ENCODE measurements around the gene HDHD3.

- TF ChIP-seq CTCF (IDR thresholded peaks at IDR 0.05) (no peak), POLR2A (IDR thresholded peaks at IDR 0.05) (no peak)
Measured at GRCh38 chr9:113391917-113392316, 15.1 kb upstream of the HDHD3 start.

Measured in thyroid gland (tissue), 4 donors.